Stimulated activated naive CD4-positive, alpha-beta T cell treated with Interleukin-2 at 50 U/mL for 16 hours (primary cell): Measurements from ENCODE around the gene CD244.
"Not testable (repeated sequence)": the region's sequence is repeated elsewhere in the genome, so short reads cannot be mapped to it uniquely, and the experiment has no call there.

Experiments
- DNase-seq: peaks from one replicate; lab custom pipeline; 2025; lab: John Stamatoyannopoulos, UW

Gene CD244

DNA sequence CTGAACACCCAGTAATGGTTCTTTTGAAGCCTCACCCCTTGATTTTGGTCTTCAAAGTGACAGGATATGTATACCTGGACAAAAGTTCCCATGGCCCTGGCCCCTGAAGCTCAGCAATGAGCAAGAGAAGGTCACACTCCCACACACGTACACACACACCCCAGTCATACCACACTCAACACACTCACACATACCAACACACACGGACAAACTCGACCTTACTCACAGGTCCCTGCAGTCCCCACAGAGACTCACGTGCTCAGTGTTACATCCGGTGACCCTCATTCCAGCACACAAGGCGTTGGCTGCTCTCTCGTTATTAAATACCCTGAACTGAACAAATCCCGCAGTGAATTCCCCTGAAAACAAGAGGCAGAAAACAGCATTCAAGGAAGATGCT, 16.4 kb upstream of the CD244 start:
- DNase-seq = no peak

DNA sequence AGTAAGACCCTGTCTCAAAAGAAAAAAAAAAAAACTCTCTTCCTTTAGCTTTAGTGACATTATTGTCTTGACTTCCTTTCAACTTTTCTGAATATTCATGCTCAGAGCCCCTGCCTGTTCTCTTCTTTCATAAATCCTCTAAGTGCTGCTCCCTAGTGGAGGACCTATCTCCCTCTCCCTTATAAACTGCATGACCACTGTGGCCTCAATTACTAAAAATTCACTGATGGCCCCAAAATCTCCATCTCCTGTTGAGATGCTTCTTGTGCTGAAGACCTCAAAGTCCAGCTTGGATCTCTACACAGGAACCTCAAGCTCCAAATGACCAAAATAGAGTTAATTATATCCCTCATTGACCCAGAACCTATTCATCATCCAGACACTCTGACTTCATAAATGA, 14.5 kb upstream of the CD244 start:
- DNase-seq = no peak

DNA sequence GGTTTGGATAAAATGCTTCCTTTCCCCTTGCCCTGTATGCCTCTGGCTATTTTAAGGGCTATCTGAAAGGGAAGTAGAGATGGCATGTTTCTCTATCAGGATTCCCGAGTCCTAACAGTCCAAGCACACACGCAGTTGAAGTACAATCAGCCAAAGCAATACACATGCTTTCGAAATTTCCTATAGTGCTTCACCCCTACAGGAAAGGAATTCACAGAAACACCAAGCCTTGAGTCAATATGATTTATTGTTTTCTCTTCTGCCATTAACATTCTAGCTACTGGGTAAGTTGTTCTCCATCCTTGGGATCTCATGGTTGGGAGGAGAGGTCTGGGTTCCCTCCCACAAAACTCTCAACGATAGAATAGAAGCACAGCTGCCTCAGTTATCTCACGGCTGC, 13.6 kb upstream of the CD244 start:
- DNase-seq = no peak

DNA sequence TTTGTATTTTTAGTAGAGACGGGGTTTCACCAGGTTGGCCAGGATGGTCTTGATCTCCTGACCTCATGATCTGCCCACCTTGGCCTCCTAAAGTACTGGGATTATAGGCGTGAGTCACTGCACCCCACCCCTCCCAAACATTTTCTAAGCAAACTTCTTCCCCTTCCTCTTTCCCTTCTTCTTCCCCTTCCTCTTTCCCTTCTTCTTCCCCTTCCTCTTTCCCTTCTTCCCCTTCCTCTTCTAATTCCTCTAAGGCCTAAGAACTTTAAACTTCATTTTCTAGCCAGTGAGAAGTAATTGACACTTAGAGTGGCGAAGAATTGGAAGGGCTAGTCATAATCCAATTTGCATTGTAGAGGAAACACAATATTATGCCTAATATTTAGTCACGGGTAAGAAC, 12.9 kb upstream of the CD244 start:
- not testable (repeated sequence) for DNase-seq

DNA sequence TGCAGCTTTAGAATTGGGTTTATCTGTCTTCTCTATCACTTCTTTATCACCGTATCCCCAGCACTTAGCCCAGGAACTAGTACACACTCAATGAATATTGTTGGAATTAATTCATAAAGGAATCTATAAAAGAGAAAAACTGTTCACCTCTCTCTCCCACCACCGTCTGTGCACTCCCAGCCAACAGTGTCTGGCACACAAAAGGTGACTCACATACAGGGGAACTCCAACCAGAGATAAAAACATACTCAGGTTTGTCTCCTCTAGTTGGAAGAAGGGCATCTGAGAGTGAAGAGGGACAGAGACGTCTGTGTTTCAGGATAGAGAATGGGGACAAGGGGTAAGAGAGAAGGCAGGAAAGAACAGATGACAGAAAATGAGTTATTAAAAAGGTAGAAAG, 12.2 kb upstream of the CD244 start:
- DNase-seq = no peak

DNA sequence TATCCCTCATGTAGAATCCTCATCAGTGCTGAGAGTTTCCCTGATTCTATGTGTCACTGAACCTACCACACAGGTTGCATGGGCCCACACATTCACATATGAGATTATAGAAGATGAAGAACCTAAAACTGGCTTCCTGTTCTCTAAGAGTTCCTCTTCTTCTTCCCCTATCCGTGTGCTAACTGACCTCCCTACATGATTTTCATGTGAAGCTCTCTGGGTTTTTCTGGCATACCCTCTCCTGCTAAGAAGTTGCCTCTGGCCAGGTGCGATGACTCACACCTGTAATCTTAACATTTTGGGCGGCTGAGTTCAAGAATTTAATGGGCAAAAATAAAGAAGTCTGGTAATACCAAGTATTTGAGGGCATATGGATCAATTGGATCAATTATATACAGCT, 5.5 kb upstream of the CD244 start:
- no peak for DNase-seq

DNA sequence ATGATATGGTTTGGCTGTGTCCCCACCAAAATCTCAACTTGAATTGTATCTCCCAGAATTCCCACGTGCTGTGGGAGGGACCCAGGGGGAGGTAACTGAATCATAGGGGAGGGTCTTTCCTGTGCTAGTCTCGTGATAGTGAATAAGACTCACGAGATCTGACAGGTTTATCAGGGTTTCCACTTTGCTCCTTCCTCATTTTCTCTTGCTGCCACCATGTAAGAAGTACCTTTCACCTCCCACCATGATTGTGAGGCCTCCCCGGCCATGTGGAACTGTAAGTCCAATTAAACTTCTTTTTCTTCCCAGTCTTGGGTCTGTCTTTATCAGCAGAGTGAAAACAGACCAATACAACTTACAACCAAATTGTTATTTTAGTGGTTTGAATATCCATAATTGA, 5.0 kb upstream of the CD244 start:
- not testable (repeated sequence) for DNase-seq

DNA sequence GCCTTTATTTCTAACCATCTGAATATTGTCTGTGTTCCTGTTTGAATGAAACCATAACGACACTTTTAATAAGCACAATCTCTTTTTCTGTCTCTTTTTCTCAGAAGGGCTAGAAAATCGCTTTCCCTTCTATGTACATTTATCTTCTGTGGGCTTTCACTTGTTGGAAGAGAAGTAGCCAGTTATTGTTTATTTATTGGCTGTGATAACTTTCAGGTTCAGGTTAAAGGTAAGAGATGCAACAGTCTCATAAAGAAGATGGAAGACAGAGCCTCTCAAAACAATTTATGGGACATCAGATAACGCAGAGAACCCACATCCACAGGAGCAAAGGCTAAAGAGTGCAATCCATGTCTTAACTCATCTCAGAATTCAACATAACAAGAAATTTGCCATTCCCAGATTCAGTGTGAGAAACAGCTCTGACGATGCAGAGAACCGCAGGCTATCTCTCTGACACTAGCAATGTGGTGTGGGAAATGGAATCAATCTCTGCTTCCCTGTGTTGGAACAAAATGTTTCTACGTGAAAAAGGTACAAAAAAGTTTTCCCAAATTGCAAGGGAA, 4.1 kb upstream of the CD244 start:
- DNase-seq = no peak

DNA sequence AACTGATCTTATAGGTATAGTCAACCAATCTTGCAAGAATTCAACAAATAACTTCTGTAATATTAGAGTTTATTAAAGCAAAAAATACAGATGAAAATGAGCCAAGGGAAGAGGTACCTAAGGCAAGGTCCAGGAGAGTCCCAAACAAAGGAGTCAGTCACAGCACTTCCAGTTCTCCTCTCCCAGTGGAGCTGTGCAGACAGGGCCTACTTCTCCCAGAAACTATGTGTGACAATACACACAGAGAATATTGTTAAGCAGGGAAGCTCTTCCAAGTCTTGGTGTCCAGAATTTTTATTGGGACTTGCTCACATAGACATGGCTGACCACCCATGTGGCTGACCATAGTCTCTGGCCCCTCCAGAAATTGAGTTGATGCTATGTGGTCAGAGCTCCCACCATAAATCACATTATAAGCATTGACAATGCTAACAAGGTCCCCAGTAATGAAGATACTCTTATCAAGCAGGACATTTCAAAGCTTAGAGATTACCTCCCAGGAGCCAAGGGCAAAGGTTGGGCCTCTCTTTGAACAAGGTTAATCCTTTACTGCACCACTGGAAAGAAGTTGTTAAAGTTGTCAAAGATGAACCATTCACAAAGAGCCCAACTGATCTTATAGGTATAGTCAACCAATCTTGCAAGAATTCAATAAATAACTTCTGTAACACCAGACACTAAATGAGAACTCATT, 3.5 kb upstream of the CD244 start:
- no peak for DNase-seq

DNA sequence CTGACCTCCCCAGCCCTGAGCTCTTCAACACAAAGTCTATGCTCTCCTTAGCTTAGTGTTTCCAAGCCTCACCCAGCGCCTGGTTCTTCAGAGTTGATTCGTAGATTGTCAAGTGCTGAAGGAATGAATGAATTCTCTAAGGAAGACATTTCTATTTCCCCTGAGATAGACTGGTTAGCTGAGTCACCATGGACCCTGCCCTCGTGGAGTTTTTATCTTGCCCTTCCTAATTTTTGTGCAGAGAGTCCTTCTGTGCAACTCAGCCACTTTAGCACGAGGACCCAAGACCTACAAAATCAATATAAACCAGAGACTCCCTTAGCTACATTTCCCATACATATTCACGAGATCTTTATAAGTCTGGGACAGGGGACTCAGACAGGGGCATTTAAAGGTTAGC, 2.6 kb upstream of the CD244 start:
- DNase-seq = no peak

DNA sequence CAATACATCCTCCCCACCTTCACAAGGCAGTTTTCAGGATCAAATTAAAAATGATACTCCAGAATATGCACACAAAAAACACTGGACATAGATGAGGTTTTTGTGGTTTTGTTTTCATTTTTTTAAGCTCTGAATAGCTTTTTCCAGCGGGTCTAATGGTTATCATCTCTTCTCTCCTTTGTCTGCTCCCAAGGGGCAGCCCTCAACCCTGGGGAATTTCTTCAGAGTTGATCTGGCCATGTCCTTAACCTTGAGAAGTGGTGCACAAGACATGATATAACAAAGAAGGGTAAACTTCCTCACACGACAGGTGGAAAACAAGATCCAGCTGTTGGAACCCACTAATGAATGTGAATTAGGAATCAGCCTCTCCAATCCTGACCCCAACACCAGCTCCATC, 1.5 kb upstream of the CD244 start:
- DNase-seq = no peak

DNA sequence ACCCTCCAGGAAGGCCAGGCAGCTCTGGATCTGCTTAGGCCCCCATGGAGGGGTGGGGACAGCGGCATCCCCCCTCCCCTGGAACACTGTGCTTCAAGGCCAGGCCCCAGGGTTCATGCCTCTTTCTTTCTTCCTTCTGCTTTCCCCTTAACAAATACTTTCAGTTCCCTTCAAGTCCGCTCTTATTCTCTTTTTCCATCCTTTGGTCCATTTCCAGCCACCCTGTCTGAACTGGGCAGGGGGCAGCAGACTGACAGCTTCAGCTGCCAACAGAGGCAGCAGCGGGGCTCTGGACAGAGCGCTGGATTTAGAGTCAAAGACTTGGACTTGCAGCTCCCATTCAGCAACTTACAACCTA, 1.1 kb upstream of the CD244 start:
- DNase-seq = no peak

DNA sequence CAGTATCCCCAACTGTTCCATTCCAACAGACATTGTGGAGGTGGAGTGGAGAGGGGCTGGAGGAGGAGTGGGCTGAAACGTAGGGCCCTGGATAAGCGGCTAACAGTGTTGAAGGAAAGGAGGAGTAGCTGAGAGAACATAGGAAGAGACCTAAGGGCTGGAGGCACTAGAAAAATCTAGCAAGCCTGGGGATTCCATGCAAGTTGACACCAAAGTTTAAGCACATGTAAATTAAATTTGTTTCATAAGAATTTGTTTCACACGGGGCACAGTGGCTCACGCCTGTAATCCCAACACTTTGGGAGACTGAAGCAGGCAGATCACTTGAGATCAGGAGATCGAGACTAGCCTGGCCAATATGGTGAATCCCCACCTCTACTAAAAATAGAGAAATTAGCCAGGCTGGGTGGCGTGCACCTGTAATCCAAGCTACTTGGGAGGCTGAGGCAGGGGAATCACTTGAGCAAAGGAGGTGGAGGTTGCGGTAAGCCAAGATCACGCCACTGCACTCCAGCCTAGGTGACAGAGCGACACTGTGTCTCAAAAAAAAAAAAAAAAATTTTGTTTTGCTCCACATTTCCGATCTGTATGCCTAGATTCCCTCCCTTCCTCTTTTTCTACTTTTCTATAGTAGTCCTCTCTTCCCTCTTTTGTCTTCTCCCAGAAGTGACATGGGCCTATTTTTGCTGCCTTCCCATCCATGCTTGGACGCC, 530 bp upstream of the CD244 start:
- no peak for DNase-seq

DNA sequence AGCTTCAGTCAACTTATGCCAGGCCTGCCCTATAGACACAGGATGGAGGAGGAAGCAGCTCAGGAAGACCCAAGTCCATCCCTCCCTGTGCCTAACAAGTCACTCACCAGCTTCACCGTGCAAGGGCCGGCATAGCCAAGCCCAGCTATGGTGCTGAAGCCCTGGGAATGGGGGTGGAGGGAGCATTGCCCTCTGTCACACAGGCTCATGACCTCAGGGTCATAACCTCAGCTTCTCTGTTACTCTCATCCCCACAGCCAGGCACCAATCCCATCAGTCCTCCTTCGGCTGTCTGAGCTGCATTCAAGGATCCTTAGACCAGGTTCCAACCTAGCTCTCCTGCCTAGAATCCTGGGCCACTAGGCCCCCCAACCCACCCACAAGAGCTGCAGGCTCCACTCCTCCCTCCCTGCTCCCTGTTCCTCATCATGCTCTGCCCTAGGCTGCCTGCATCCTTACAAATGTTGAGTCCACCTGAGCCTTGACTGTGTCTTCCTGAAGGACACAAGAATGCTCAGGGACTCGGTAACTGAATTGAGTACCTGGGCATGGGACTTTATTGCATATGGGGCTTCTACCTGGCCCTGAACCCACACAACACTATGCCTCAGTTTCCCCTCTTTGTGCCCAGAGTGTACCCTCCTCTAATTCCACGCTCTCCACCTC, 1.7 kb downstream of the CD244 start:
- no peak for DNase-seq

DNA sequence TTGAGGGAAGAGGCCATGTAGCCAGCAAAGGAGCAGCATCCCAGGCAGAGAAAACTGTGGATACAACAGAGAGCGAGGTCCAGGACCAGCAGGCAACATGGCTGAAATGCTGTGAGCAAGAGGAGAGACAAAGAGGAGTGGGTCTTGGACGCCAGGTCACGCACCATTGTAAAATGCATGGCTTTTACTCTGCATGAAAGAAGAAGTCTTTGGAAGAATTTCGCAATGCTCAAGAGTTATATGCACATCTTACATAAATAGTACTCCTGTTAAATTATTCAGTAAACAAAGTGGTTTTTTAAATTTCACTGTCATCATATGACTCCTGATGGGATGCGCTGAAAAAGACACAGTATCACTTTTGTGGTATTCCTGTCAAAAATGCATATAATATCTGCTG, 3.5 kb downstream of the CD244 start:
- DNase-seq = no peak

DNA sequence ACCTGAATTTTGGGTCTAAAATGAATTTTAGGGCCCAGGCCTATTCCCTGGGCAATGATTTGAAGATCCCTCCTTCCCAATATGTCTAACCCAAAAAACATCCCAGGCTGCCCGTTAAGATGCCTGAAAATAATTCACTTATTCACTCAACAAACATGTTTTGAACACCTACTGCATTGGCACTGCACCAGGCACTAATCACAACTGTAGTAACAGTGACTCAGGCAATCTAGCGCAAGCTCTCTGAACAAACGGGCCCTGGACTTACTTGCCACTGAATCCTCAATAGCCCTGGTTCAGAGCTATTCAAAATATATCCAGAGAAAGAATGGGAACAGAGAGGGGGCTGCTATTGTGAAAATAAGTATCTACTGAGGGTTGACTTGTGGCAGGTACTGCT, 4.2 kb downstream of the CD244 start:
- DNase-seq = no peak

DNA sequence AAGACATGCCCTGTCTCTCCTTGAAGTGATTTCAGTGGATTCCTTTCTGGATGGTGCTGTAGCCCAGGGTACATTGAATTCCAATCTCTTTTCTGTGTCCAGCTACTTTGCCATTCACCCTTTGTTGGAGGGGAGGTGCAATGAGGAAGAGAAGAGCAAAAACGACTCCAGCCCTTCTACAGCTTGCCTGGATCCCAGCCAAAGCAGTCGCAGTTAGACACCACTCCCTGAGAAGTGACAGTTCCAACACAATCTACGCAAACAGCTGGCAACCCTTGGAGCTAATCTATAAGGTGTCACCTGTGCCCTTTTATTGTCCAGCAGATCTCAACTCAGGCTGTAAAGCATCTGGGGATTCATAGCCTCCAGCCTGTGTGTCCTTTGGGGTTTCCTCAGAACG, 4.6 kb downstream of the CD244 start:
- no peak for DNase-seq

DNA sequence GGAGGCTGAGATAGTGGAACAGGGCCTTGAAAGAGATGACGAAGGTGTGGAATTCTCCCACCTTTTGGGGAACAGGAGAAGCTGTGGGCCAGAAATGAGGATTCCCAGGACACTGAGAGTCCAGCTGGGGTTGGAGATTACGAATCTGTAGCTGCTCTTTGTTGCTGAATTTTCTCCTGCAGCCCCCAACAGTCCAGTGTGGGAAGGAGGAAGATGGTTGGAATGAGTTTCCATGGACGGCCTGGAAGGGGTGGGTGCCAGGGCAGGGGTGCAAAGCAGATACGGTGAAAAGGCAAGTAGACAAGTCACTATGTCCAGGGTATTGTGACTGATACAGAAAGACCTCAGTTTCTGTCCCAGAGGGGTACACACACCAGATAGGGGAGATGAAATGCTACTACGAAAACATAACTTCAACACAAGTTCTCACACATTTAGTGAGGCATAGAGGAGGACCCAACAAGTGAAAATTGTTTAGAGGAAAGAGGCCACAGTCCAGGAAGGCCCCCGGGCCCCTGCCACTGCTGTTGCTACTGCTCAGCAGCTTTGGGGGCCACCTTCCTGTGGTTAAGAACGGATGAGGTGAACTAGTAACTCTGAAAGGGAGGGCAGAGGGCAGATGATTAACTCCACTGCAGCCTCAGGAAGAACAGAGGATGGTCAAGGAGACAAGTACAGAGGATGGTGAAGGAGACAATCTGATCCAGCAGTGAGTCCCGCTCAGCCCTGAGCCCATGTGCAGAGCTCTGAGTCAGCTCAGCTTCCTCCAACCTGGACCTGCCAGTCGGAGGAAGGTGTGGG, 7.3 kb downstream of the CD244 start:
- no peak for DNase-seq

DNA sequence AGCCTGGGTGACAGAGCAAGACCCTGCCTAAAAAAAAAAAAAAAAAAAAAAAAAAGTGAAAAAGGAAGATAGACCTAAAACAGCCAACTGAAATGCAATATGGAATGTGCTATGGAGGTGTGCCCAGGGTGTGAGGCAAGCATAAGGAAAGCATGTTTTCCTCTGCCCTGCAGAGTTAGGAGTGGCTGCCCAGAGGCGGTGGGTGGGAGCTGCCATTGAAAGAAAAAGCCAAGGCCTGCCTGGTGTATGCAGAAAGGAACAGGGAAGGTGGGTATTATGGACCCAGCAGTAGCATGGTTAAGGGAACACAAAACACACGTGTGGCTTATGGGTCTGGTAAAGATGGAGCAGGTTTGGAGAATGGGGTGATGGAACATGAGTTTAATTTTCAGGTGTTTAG, 8.9 kb downstream of the CD244 start:
- no peak for DNase-seq

DNA sequence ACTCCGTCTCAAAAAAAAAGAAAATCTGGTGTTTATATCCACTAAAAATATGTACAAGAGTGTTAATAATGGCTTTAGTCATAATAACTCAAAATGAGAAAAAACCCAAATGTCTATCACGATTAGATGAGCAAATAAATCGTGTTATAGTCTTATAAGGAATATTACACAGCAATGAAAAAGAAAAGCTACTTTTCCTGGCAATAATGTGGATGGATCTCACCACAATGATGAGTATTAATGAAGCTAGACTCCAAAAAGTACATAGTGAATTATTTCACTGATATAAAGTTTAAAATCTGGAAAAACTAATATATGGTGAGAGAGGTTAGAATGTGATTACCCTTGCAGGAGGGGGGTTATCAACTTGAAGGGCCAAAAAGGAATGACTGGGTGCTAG, 9.7 kb downstream of the CD244 start:
- no peak for DNase-seq

DNA sequence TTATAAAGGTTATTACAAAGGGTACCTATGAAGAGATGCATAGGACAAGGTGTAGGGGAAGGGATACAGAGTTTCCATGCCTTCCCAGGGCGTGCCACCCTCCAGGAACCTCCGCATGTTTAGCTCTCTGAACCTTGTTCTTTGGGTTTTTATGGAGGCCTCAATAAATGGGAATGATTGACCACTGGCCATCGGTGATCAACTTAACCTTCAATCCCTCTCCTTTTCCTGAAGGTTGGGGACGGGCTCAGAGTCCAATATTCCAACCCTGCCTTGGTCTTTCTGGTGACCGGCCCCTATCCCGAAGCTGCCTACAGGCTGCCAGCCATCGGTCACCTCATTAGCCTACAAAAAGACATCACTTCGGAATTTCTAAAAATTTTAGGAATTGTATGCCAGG, 11.7 kb downstream of the CD244 start:
- DNase-seq = no peak

DNA sequence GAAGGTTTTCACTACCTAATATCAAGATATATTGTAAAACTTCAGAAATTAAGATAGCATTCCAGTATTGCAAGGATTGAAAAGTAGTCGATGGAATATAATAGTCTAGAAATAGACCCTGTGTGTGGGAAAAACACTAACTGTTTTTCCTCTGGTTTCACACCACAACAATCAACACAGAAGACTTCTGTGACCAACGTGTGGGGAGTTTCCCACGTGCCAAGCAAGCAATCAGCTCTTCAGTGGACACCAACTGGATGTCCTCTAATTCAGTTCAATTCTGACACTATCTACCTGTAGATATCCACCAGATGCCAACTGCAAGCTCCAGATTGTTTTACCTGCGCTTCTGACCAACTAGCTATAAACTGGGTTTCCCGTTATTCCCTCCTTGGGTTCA, 12.1 kb downstream of the CD244 start:
- no peak for DNase-seq
